ENCODE data around the gene TRAPPC8.

GRCh38 chr18:31965316-31965970 is 22.5 kb upstream of the TRAPPC8 start:
- TF ChIP-seq CTCF (IDR thresholded peaks at IDR 0.05) (no peak), POLR2A (IDR thresholded peaks at IDR 0.05) (no peak)
